HG03469 (cell line): Measurements from ENCODE around the gene CELF5.
"Not testable (repeated sequence)": the region's sequence is repeated elsewhere in the genome, so short reads cannot be mapped to it uniquely, and the experiment has no call there.

Experiments used
- ATAC-seq: cut with Tn5 transposase; IDR thresholded peaks from one replicate; pipeline ENCODE4 v1.9.1; 2021; ENCODE audit warnings: mild to moderate bottlenecking, moderate library complexity, moderate number of reproducible peaks; ENCODE audit not compliant: unreplicated experiment

The CELF5 gene

GRCh38 chr19:3206216-3206953 is 18.1 kb upstream of the CELF5 start:
- no peak for ATAC-seq

DNA sequence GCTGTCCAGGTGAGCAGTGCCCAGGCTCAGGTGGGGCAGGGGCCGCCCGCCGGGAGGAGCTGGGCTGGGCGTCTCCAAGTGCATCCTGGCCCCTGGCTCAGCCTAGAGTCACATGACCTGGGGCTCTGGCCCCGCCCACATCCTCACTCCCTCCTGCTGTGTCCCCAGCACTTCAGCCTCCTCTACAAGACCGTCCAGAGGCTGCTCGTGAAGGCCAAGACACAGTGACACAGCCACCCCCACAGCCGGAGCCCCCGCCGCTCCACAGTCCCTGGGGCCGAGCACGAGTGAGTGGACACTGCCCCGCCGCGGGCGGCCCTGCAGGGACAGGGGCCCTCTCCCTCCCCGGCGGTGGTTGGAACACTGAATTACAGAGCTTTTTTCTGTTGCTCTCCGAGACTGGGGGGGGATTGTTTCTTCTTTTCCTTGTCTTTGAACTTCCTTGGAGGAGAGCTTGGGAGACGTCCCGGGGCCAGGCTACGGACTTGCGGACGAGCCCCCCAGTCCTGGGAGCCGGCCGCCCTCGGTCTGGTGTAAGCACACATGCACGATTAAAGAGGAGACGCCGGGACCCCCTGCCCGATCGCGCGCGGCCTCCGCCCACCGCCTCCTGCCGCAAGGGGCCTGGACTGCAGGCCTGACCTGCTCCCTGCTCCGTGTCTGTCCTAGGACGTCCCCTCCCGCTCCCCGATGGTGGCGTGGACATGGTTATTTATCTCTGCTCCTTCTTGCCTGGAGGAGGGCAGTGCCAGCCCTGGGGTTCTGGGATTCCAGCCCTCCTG is 16.8 kb upstream of the CELF5 start:
- no peak for ATAC-seq

GRCh38 chr19:3208317-3209207 is 15.9 kb upstream of the CELF5 start:
- no peak for ATAC-seq

DNA sequence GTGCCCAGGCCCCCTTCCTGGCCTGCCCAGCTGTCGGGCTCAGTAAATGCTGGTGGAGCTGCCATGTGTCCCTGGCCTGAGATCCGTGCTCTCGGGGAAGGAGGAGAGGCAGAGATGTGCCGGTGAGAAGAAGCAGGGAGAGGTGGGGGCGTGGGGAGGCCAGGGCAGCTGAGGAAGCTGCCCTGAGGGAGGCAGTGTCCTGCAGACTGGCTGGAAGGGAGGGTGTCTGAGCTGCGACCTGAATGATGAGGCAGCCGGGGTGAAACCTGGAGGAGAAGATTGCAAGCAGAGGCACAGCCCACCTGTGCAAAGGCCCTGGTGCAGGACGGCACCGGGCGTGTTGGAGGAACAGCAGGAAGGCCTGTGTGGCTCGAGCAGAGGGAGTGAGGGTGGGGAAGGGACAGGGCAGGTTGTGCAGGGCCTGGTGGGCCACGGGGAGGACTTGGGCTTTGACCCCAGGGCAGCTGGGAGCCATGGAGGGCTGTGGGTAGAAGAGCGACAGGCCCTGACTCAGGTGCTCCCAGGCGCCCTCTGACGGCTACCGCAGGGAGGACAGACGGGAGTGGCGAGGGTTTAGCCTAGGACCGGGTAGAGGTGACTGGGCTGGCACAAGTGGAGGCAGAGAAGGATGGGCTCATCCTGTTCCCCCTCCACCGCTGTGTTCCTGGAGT is 14.0 kb upstream of the CELF5 start:
- ATAC-seq, result no peak

- ATAC-seq, result no peak
These were observed 13.3 kb upstream of the CELF5 start for GRCh38 chr19:3211191-3211590.

GRCh38 chr19:3213159-3213558 is 11.3 kb upstream of the CELF5 start:
- ATAC-seq, result no peak

GRCh38 chr19:3216874-3217273 is 7.6 kb upstream of the CELF5 start:
- ATAC-seq, result no peak

GRCh38 chr19:3220576-3220975 is 3.9 kb upstream of the CELF5 start:
- ATAC-seq, result no peak

DNA sequence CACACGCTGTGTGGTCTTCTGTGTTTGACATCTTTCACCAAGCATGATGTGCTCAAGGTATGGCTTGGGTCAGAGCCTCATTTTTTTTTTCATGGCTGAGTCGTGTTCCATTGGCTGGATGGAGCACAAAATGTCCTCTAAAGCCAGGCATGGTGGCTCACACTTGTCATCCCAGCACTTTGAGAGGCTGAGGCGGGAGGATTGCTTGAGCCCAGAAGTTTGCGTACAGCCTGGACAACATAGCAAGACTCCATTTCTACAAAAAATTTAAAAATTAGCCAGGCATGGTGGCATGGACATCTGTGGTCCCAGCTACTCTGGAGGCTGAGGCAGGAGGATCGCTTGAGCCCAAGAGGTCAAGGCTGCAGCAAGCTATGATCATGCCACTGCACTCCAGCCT is 2.9 kb upstream of the CELF5 start:
- ATAC-seq, result not testable (repeated sequence)

GRCh38 chr19:3222709-3223108 is 1.8 kb upstream of the CELF5 start:
- no peak for ATAC-seq

DNA sequence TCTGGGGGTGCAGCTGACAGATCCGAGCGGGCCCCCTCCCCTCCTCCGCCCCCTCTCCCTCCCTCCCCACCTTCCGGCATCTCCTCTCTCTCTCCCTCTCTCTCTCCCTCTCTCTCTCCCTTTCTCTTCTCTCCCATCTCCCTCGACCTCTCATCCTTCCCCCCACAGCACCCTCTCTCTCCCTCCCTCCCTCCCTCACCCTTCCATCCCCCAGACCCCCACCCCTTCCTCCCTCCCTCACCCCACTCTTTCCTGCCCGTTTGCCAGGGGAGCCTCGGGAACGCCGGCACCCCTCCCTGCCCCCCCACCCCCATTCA is 666 bp downstream of the CELF5 start:
- no peak for ATAC-seq

GRCh38 chr19:3225677-3226093 is 1.2 kb downstream of the CELF5 start:
- no peak for ATAC-seq

DNA sequence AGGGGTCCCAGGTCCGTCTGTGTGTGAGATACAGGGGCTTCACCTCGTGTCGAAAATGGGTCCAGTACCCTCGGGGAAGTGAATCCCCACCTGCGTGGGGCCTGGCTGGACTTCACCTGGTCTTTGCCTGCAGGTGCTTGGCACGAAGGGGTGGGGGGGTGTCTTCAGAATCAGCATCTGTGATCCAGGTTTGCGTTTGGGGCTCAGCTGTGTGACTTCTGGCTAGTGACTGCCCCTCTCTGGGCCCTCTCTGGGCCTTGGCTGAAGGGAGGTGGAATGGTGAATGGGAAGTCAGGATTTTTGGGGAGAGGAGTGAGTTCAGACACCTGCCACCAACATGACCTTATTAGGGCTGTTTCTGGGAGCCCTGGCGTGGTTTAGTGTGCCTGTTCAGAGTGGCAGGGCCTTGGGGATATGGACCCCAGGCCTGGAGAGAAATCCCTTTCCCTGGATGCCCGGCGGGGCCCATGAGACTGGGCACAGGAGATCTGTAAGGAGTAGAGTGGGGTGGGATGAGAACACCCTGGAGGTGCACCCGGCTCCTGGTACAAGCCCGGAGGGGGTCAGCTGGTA is 2.7 kb downstream of the CELF5 start:
- ATAC-seq, result no peak

- ATAC-seq, result no peak
These were observed 4.9 kb downstream of the CELF5 start for GRCh38 chr19:3229346-3229743.

GRCh38 chr19:3229888-3230496 is 5.5 kb downstream of the CELF5 start:
- no peak for ATAC-seq

GRCh38 chr19:3231288-3231687 is 6.8 kb downstream of the CELF5 start:
- ATAC-seq, result no peak

- ATAC-seq, result no peak
These were observed 8.7 kb downstream of the CELF5 start for GRCh38 chr19:3233116-3233515.

- ATAC-seq, result no peak
These were observed 9.4 kb downstream of the CELF5 start for GRCh38 chr19:3233831-3234230.

- ATAC-seq, result no peak
These were observed 10.3 kb downstream of the CELF5 start for GRCh38 chr19:3234800-3235199.

DNA sequence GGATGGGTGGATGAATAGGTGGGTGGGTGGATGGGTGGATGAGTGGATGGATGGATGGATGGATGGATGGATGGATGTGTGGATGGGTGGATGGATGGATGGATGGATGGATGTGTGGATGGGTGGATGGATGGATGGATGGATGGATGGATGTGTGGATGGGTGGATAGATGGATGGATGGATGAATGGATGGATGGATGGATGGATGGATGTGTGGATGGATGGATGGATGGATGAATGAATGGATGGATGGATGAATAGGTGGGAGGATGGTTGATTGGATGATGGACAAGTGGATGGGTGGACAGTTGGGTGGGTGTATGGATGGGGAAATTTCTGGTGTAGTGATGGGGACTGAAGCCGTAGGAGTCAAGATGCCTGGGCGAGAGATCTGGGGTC is 11.1 kb downstream of the CELF5 start:
- ATAC-seq, result not testable (repeated sequence)
